HG02588 (cell line): ENCODE data around the gene ZNF236.

Experiments
- ATAC-seq: cut with Tn5 transposase; IDR thresholded peaks from one replicate; pipeline ENCODE4 v1.9.1; 2021; ENCODE audit warnings: mild to moderate bottlenecking, moderate library complexity; ENCODE audit not compliant: unreplicated experiment

ZNF236 gene

GRCh38 chr18:76967721-76968472 is 145.5 kb downstream of the ZNF236 start:
- no peak for ATAC-seq

- no peak for ATAC-seq
Observed at GRCh38 chr18:76970770-76971559, 148.6 kb downstream of the ZNF236 start.

- ATAC-seq, result no peak
Observed at GRCh38 chr18:76972241-76972640, 149.9 kb downstream of the ZNF236 start.

GRCh38 chr18:76972846-76973519 is 150.6 kb downstream of the ZNF236 start:
- no peak for ATAC-seq

- ATAC-seq, result no peak
Observed at GRCh38 chr18:76973520-76974266, 151.3 kb downstream of the ZNF236 start.

GRCh38 chr18:76974386-76974785 is 152.0 kb downstream of the ZNF236 start:
- no peak for ATAC-seq

GRCh38 chr18:76975577-76976110 is 153.3 kb downstream of the ZNF236 start:
- no peak for ATAC-seq

- no peak for ATAC-seq
Observed at GRCh38 chr18:76977108-76977621, 154.8 kb downstream of the ZNF236 start.

GRCh38 chr18:76977684-76978232 is 155.4 kb downstream of the ZNF236 start:
- ATAC-seq, result no peak

- ATAC-seq, result no peak
Observed at GRCh38 chr18:76978616-76979015, 156.3 kb downstream of the ZNF236 start.

GRCh38 chr18:76979111-76979751 is 156.9 kb downstream of the ZNF236 start:
- no peak for ATAC-seq

- ATAC-seq, result no peak
Observed at GRCh38 chr18:76979906-76980305, 157.5 kb downstream of the ZNF236 start.

GRCh38 chr18:76980663-76981395 is 158.5 kb downstream of the ZNF236 start:
- ATAC-seq, result peak; percentile 24

GRCh38 chr18:76981396-76981968 is 159.1 kb downstream of the ZNF236 start:
- ATAC-seq, result peak; percentile 42

- ATAC-seq, result no peak
Observed at GRCh38 chr18:76982038-76982437, 159.7 kb downstream of the ZNF236 start.

GRCh38 chr18:76982841-76983583 is 160.7 kb downstream of the ZNF236 start:
- peak; percentile 79 for ATAC-seq

- no peak for ATAC-seq
Observed at GRCh38 chr18:76983613-76984051, 161.3 kb downstream of the ZNF236 start.
